Lower lobe of right lung (tissue), 2 donors: ENCODE data around the gene TPP2. TPM values are rescaled to one million over a fixed set of nuclear protein-coding genes. Genes with fewer than 3 reads are reported as not detected.

Experiments
- ATAC-seq, 2 donors: fragments of 200-7000 bp; cut with Tn5 transposase; one replicate each; pipeline ENCODE4 v1.9.1; 2020 to 2022; ENCODE audit warnings: mild to moderate bottlenecking in 2 of 2, moderate library complexity in 2 of 2
- DNase-seq: peaks from one replicate; pipeline ENCODE4 v3.0.0-alpha.2; 2020
- H3K27ac ChIP-seq: fragments of 200-600 bp; one replicate; pipeline ENCODE4 v1.8.0; 2022
- H3K27me3 ChIP-seq: fragments of 200-600 bp; one replicate; pipeline ENCODE4 v1.8.0; 2022; ENCODE audit warnings: low read depth
- H3K36me3 ChIP-seq: fragments of 200-600 bp; one replicate; pipeline ENCODE4 v1.8.0; 2022; ENCODE audit warnings: mild to moderate bottlenecking
- H3K4me1 ChIP-seq: fragments of 200-600 bp; one replicate; pipeline ENCODE4 v1.8.0; 2022
- H3K4me3 ChIP-seq: fragments of 200-600 bp; one replicate; pipeline ENCODE4 v1.8.0; 2022; ENCODE audit warnings: mild to moderate bottlenecking
- H3K9me3 ChIP-seq: fragments of 200-600 bp; one replicate; pipeline ENCODE4 v1.8.0; 2022
- CTCF ChIP-seq: fragments of 200-600 bp; IDR thresholded peaks from one replicate; pipeline ENCODE4 v1.8.0; 2022; ENCODE audit warnings: antibody characterized with exemption, mild to moderate bottlenecking
- intact Hi-C: fragments of 100-400 bp; cut with DNase I; formaldehyde crosslinking; loops from one replicate; pipeline ENCODE4 v1.11.0; 2022
- total RNA-seq: library from RNA; stranded (reverse); fragmentation: NEBNext Ultra II Directional; extraction: Animal tissue kit (Norgen Biotek cat#: 25700); gene quantifications from one replicate; pipeline ENCODE4 v1.2.1, GENCODE V29; 2021
- donor health status: DM: no; HTN: yes; CAD: no; lungs with severe emphysema.

TPP2 gene
- total RNA-seq, 1 donor from 2014 or later: 41.7 TPM

DNA sequence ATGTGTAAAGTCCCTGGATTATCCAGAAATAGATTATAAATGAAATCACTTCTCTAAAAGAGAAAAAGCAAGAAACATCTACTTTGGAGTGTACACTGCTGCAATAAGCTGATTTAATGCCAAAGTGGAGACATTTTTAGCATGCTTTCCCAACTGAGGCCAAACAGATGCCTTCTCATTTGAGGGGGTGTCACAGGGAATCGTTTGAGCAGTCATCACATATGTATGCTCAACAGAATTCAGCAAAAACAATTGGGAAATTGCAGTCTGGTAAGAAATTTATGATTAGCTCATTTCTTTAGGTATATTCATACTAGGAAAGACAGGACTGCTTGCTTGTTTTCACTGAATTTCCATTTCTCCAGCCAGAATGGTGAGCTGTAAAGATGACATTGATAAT lies 27.3 kb upstream of the TPP2 start:
- DNase-seq (no peak), ATAC-seq (no peak)
- intact Hi-C loops: no loop called here
- H3K36me3 ChIP-seq: no peaks in the 10 kb centered on the region
- H3K4me3 ChIP-seq: no peak overlapping the region
- no peaks in the 10 kb centered on the region for H3K9me3 ChIP-seq
- no peaks in the 10 kb centered on the region for H3K4me1 ChIP-seq
- no peak overlapping the region for H3K27ac ChIP-seq
- peaks cover 5% of the 10 kb centered on the region for H3K27me3 ChIP-seq
- TF ChIP-seq CTCF: no peak

- Histone ChIP-seq H3K9me3 (no peaks in the 10 kb centered on the region), H3K27me3 (peaks cover 5% of the 10 kb centered on the region), H3K4me3 (no peak overlapping the region), H3K36me3 (no peaks in the 10 kb centered on the region), H3K27ac (no peak overlapping the region), H3K4me1 (no peaks in the 10 kb centered on the region)
- intact Hi-C loops: no loop called here
- no peak for TF ChIP-seq CTCF
- no peak for DNase-seq
- no peak for ATAC-seq
Observed at GRCh38 chr13:102571075-102571474, 25.7 kb upstream of the TPP2 start.

- no peaks in the 10 kb centered on the region for H3K36me3 ChIP-seq
- intact Hi-C loops: no loop called here
- H3K27ac ChIP-seq: no peak overlapping the region
- no peak overlapping the region for H3K4me3 ChIP-seq
- no peak for TF ChIP-seq CTCF
- H3K27me3 ChIP-seq: peaks cover 5% of the 10 kb centered on the region
- DNase-seq: no peak
- H3K4me1 ChIP-seq: no peaks in the 10 kb centered on the region
- ATAC-seq: no peak
- no peaks in the 10 kb centered on the region for H3K9me3 ChIP-seq
Observed at GRCh38 chr13:102572323-102572722, 24.5 kb upstream of the TPP2 start.

GRCh38 chr13:102580552-102581169 lies 16.1 kb upstream of the TPP2 start:
- Histone ChIP-seq H3K36me3 (no peaks in the 10 kb centered on the region), H3K27ac (no peak overlapping the region), H3K4me3 (no peak overlapping the region), H3K27me3 (no peaks in the 10 kb centered on the region), H3K4me1 (no peaks in the 10 kb centered on the region), H3K9me3 (no peaks in the 10 kb centered on the region)
- ATAC-seq (peak; percentile 69 to 75), DNase-seq (no peak)
- TF ChIP-seq CTCF: peak; percentile 82
- intact Hi-C loops: no loop called here

- H3K9me3 ChIP-seq: no peaks in the 10 kb centered on the region
- H3K36me3 ChIP-seq: no peaks in the 10 kb centered on the region
- no peaks in the 10 kb centered on the region for H3K27me3 ChIP-seq
- intact Hi-C loops: no loop called here
- DNase-seq: no peak
- H3K4me1 ChIP-seq: no peaks in the 10 kb centered on the region
- H3K4me3 ChIP-seq: no peak overlapping the region
- ATAC-seq: no peak
- no peak for TF ChIP-seq CTCF
- no peak overlapping the region for H3K27ac ChIP-seq
Observed at GRCh38 chr13:102582256-102582655, 14.5 kb upstream of the TPP2 start.

DNA sequence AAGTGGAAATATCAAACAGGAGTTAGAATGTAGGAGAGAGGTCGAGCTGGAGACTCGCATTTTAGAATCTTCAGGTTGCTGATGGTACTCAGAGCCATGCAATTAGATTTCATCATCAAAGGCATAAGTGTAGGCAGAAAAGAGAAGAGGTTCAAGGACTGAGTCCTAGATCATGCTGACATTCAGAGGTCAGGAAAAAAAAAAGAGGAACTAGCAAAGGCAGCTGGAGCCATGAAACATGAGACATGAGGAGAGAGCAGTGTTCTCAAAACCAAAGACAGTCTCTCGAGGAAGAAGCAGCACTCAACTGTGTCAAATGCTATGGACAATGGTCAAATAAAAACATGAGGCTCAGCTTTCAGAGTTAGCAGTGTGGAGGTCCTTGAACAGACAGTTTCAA lies 12.4 kb upstream of the TPP2 start:
- peak; percentile 40 to 50 for ATAC-seq
- H3K36me3 ChIP-seq: no peaks in the 10 kb centered on the region
- no peak overlapping the region for H3K27ac ChIP-seq
- H3K9me3 ChIP-seq: no peaks in the 10 kb centered on the region
- DNase-seq: no peak
- intact Hi-C loops: no loop called here
- TF ChIP-seq CTCF: no peak
- H3K4me3 ChIP-seq: no peak overlapping the region
- H3K4me1 ChIP-seq: no peaks in the 10 kb centered on the region
- H3K27me3 ChIP-seq: no peaks in the 10 kb centered on the region
